ENCODE results near the gene CKAP2.
A peak's percentile ranks its signal among the peaks of the same experiment; 100 is the strongest.

CKAP2 gene

GRCh38 chr13:52447815-52448552 is 7.3 kb upstream of the CKAP2 start (continued):
- TF ChIP-seq MEIS1 (CRISPR knock-in tag; IDR thresholded peaks at IDR 0.05; ENCODE audit: borderline replicate concordance) (no peak), ZIC2 (tag by site-specific recombination; IDR thresholded peaks at IDR 0.05) (peak; percentile 18; the same call in 1 of the 2 replicates), ZNF561 (tag by site-specific recombination; IDR thresholded peaks at IDR 0.05; ENCODE audit: borderline replicate concordance) (0 out of 2 replicates have a peak, but pooled peaks have one; percentile 8), SP2 (tag by site-specific recombination; IDR thresholded peaks at IDR 0.05) (no peak), GLIS1 (tag by site-specific recombination; IDR thresholded peaks at IDR 0.05) (peak; percentile 52), ZBTB17 (tag by site-specific recombination; IDR thresholded peaks at IDR 0.05) (no peak), ZNF140 (tag by site-specific recombination; IDR thresholded peaks at IDR 0.05) (no peak), ZNF664 (tag by site-specific recombination; IDR thresholded peaks at IDR 0.05) (peak; percentile 97), ZNF837 (tag by site-specific recombination; IDR thresholded peaks at IDR 0.05) (no peak), ZNF146 (tag by site-specific recombination; IDR thresholded peaks at IDR 0.05) (no peak), ZBTB1 (tag by site-specific recombination; IDR thresholded peaks at IDR 0.05) (no peak), ZNF544 (tag by site-specific recombination; IDR thresholded peaks at IDR 0.05) (no peak), ZNF791 (tag by site-specific recombination; IDR thresholded peaks at IDR 0.05) (no peak), ZNF555 (tag by site-specific recombination; conservative IDR thresholded peaks at IDR 0.05) (no peak), ZNF324 (tag by site-specific recombination; IDR thresholded peaks at IDR 0.05) (no peak), PATZ1 (tag by site-specific recombination; IDR thresholded peaks at IDR 0.05) (no peak), ZNF473 (tag by site-specific recombination; IDR thresholded peaks at IDR 0.05) (no peak), ZBTB7A (tag by site-specific recombination; IDR thresholded peaks at IDR 0.05; ENCODE audit: low read depth) (no peak), OSR2 (tag by site-specific recombination; IDR thresholded peaks at IDR 0.05) (no peak), ZNF416 (tag by site-specific recombination; IDR thresholded peaks at IDR 0.05) (no peak), ZNF184 (tag by site-specific recombination; IDR thresholded peaks at IDR 0.05) (no peak)
- TF ChIP-seq, protein P1, sequence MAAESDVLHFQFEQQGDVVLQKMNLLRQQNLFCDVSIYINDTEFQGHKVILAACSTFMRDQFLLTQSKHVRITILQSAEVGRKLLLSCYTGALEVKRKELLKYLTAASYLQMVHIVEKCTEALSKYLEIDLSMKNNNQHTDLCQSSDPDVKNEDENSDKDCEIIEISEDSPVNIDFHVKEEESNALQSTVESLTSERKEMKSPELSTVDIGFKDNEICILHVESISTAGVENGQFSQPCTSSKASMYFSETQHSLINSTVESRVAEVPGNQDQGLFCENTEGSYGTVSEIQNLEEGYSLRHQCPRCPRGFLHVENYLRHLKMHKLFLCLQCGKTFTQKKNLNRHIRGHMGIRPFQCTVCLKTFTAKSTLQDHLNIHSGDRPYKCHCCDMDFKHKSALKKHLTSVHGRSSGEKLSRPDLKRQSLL (tag by site-specific recombination; IDR thresholded peaks at IDR 0.05) = no peak

DNA sequence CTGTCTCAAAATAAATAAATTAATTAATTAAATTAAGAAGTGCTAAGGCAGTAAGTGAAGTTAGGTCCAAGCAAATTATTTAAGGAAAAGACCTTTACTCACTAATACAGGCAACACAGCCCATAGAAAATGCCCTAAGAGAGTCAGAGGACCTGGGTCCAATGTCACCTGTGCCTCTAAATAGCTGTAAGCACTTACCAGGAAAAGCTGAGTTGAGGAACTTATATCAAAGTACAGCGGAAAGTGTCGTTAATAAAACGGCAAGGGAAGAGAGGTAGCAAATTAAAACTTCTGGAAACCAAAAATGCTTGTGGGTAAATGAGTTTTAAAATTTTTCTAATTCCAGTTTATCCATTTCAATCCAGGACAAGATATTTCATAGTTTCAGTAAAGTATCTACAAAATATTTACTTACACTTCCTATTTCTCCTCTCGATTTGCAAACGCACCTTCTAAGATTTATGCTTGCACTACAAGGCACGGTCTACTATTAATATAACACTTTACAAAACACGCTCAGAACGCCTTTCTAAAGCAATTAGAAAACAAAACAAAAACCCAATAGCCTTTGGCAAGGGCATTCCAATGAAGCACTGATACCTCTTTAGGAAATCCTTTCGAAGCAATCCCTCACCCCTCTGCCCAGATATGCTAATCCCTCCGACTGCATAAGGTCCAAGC is 5.8 kb upstream of the CKAP2 start:
- ChIA-PET POLR2A (interaction anchor here (1.3 to 1.4 kb wide), 2 partner anchors 100 to 255 kb away, joined by 4 read pairs; no protein-coding TSS in a partner anchor), CTCF (interaction anchor here (0.5 to 3.8 kb wide), 8 partner anchors 13 to 1556 kb away, joined by 3 to 20 read pairs (median 5); partner anchors contain the start of gene THSD1)
- H3K4me1 ChIP-seq (ENCODE audit: control insufficient read depth, insufficient read depth, low read length) = peaks cover 12% of the 10 kb centered on the region
- no peaks in the 10 kb centered on the region; a peak in 1 of 3 replicates for H3K36me3 ChIP-seq (ENCODE audit: control insufficient read depth in 2 of 2, insufficient read depth in 1 of 2, low read length in 2 of 2)
- H3K4me3 ChIP-seq (ENCODE audit: low read depth, low read length) = peak overlapping the region; percentile 83
- H3K27ac ChIP-seq (ENCODE audit: extremely low read depth, low read depth, low read length) = peak overlapping the region; percentile 95
- H3K9me3 ChIP-seq (ENCODE audit: control insufficient read depth, insufficient read depth, low read depth, low read length) = no peaks in the 10 kb centered on the region
- TF ChIP-seq ZNF157 (tag by site-specific recombination; IDR thresholded peaks at IDR 0.05) (no peak), ZNF664 (tag by site-specific recombination; IDR thresholded peaks at IDR 0.05) (no peak), ZNF311 (tag by site-specific recombination; IDR thresholded peaks at IDR 0.05; ENCODE audit: borderline replicate concordance) (no peak), MYNN (tag by site-specific recombination; IDR thresholded peaks at IDR 0.05; ENCODE audit: borderline replicate concordance) (no peak), ZNF324 (tag by site-specific recombination; IDR thresholded peaks at IDR 0.05) (0 out of 2 replicates have a peak, but pooled peaks have one; percentile 9), ZNF24 (tag by site-specific recombination; IDR thresholded peaks at IDR 0.05) (0 out of 2 replicates have a peak, but pooled peaks have one; percentile 19), ZNF610 (tag by site-specific recombination; IDR thresholded peaks at IDR 0.05; ENCODE audit: borderline replicate concordance) (0 out of 2 replicates have a peak, but pooled peaks have one; percentile 21), ZNF624 (tag by site-specific recombination; IDR thresholded peaks at IDR 0.05) (no peak), ZNF394 (tag by site-specific recombination; IDR thresholded peaks at IDR 0.05; ENCODE audit: borderline replicate concordance) (peak; percentile 29; the same call in 1 of the 2 replicates), OSR2 (tag by site-specific recombination; IDR thresholded peaks at IDR 0.05) (no peak), GLIS2 (tag by site-specific recombination; IDR thresholded peaks at IDR 0.05) (no peak), ZNF548 (tag by site-specific recombination; IDR thresholded peaks at IDR 0.05) (no peak), ZNF202 (tag by site-specific recombination; IDR thresholded peaks at IDR 0.05; ENCODE audit: borderline replicate concordance) (no peak), ZNF555 (tag by site-specific recombination; conservative IDR thresholded peaks at IDR 0.05) (no peak), ZNF416 (tag by site-specific recombination; IDR thresholded peaks at IDR 0.05) (no peak)
- TF ChIP-seq, protein P2, sequence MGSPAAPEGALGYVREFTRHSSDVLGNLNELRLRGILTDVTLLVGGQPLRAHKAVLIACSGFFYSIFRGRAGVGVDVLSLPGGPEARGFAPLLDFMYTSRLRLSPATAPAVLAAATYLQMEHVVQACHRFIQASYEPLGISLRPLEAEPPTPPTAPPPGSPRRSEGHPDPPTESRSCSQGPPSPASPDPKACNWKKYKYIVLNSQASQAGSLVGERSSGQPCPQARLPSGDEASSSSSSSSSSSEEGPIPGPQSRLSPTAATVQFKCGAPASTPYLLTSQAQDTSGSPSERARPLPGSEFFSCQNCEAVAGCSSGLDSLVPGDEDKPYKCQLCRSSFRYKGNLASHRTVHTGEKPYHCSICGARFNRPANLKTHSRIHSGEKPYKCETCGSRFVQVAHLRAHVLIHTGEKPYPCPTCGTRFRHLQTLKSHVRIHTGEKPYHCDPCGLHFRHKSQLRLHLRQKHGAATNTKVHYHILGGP (tag by site-specific recombination; IDR thresholded peaks at IDR 0.05) = no peak

Measured in HEK293 (cell line).